HepG2 (cell line): Measurements from ENCODE around the gene C19orf18. TPM values are rescaled to one million over a fixed set of nuclear protein-coding genes. Genes with fewer than 3 reads are reported as not detected.
A peak's percentile ranks its signal among the peaks of the same experiment; 100 is the strongest.

Experiments used
- CREB3 ChIP-seq: sonication (generic); formaldehyde crosslinking; IDR thresholded peaks from 2 replicates; pipeline ENCODE4 v1.5.0; 2020; ENCODE audit warnings: missing genetic modification reagents
- DR1 ChIP-seq: sonication (generic); formaldehyde crosslinking; IDR thresholded peaks from 2 replicates; pipeline ENCODE4 v1.8.0; 2021; ENCODE audit warnings: mild to moderate bottlenecking, missing genetic modification reagents, inconsistent platforms
- ETV5 ChIP-seq: IDR thresholded peaks from 2 replicates; pipeline ENCODE4 v1.6.1; 2018; ENCODE audit warnings: missing biosample characterization, missing genetic modification reagents, inconsistent platforms, borderline replicate concordance
- FOSL2 ChIP-seq: sonication (generic); formaldehyde crosslinking; IDR thresholded peaks from 2 replicates; pipeline ENCODE4 v1.4.0; 2020; ENCODE audit warnings: missing genetic modification reagents
- FOXK1 ChIP-seq: sonication (generic); formaldehyde crosslinking; IDR thresholded peaks from 2 replicates; pipeline ENCODE4 v1.4.0; 2020; ENCODE audit warnings: low read depth, missing genetic modification reagents, borderline replicate concordance
- GPN1 ChIP-seq: sonication (generic); formaldehyde crosslinking; IDR thresholded peaks from 2 replicates; pipeline ENCODE4 v1.5.1; 2020; ENCODE audit warnings: missing genetic modification reagents, borderline replicate concordance
- HOXD1 ChIP-seq: sonication (generic); formaldehyde crosslinking; IDR thresholded peaks from 2 replicates; pipeline ENCODE4 v1.5.0; 2020; ENCODE audit warnings: missing genetic modification reagents
- KLF12 ChIP-seq: sonication (generic); formaldehyde crosslinking; IDR thresholded peaks from 2 replicates; pipeline ENCODE4 v1.4.0; 2020; ENCODE audit warnings: missing genetic modification reagents, borderline replicate concordance
- TCF12 ChIP-seq, 2 experiments: fragments of 450-650 bp in 1 of 2; sonication (generic) in 1 of 2; formaldehyde crosslinking in 1 of 2; IDR thresholded peaks; 2 replicates each; pipeline versions ENCODE4 v1.6.1 to v1.8.0; 2017 to 2022; ENCODE audit warnings: antibody characterized with exemption in 1 of 2, mild to moderate bottlenecking in 1 of 2, missing genetic modification reagents in 1 of 2, moderate library complexity in 1 of 2
- TRIM24 ChIP-seq: sonication (generic); formaldehyde crosslinking; IDR thresholded peaks from 2 replicates; pipeline ENCODE4 v1.8.0; 2022; ENCODE audit warnings: mild to moderate bottlenecking, missing genetic modification reagents
- WIZ ChIP-seq: sonication (generic); formaldehyde crosslinking; IDR thresholded peaks from 2 replicates; pipeline ENCODE4 v1.5.1; 2020; ENCODE audit warnings: mild to moderate bottlenecking, missing genetic modification reagents
- ZBTB49 ChIP-seq: sonication (generic); formaldehyde crosslinking; IDR thresholded peaks from 2 replicates; pipeline ENCODE4 v1.4.0; 2020; ENCODE audit warnings: missing genetic modification reagents, borderline replicate concordance
- ZMYM4 ChIP-seq: sonication (generic); formaldehyde crosslinking; IDR thresholded peaks from 2 replicates; pipeline ENCODE4 v1.8.1; 2023; ENCODE audit warnings: mild to moderate bottlenecking, missing genetic modification reagents
- ZNF253 ChIP-seq: sonication (generic); formaldehyde crosslinking; IDR thresholded peaks from 2 replicates; pipeline ENCODE4 v1.8.0; 2022; ENCODE audit warnings: mild to moderate bottlenecking, missing genetic modification reagents, borderline replicate concordance
- ZNF274 ChIP-seq: sonication (generic); formaldehyde crosslinking; IDR thresholded peaks from 2 replicates; pipeline ENCODE4 v1.5.1; 2020; ENCODE audit warnings: mild to moderate bottlenecking, missing genetic modification reagents
- ZNF432 ChIP-seq: sonication (generic); formaldehyde crosslinking; IDR thresholded peaks from 2 replicates; pipeline ENCODE4 v1.5.0; 2020; ENCODE audit warnings: missing genetic modification reagents, mild to moderate bottlenecking, borderline replicate concordance
- ZNF501 ChIP-seq: sonication (generic); formaldehyde crosslinking; IDR thresholded peaks from 2 replicates; pipeline ENCODE4 v1.5.1; 2020; ENCODE audit warnings: mild to moderate bottlenecking, moderate library complexity, missing genetic modification reagents
- ZNF530 ChIP-seq: sonication (generic); formaldehyde crosslinking; IDR thresholded peaks from 2 replicates; pipeline ENCODE4 v1.5.0; 2020; ENCODE audit warnings: low read depth, mild to moderate bottlenecking, missing genetic modification reagents
- ZNF589 ChIP-seq: sonication (generic); formaldehyde crosslinking; conservative IDR thresholded peaks from 2 replicates; pipeline ENCODE4 v1.8.0; 2022; ENCODE audit warnings: mild to moderate bottlenecking, moderate library complexity, missing genetic modification reagents
- ZNF598 ChIP-seq: sonication (generic); formaldehyde crosslinking; IDR thresholded peaks from 2 replicates; pipeline ENCODE4 v1.5.1; 2020; ENCODE audit warnings: mild to moderate bottlenecking, missing genetic modification reagents, borderline replicate concordance
- polyA plus RNA-seq, 8 experiments: library from polyadenylated mRNA; depleted of rRNA in 3 of 8; stranded (reverse) in 7 of 8; unstranded in 1 of 8; fragments of >200 nt; fragmentation: Illumina TruSeq in 4 of 8; extraction: Trizol in 4 of 8; gene quantifications; 2 replicates each; pipeline versions ENCODE4 v1.2.1 to v1.2.3, GENCODE V29; 2011 to 2016; ENCODE audit warnings: low read depth in 4 of 8, missing spikeins in 1 of 8, mixed read lengths in 1 of 8; ENCODE audit not compliant: insufficient read depth in 1 of 8
- total RNA-seq, 5 experiments: library from RNA; depleted of rRNA; stranded (reverse); fragments of >200 nt; fragmentation: Illumina TruSeq; extraction: Trizol; gene quantifications; 2 replicates each; pipeline ENCODE4 v1.2.3, GENCODE V29; 2016; ENCODE audit warnings: low read depth in 1 of 5
- TF ChIP-seq, protein P1 (sequence below): sonication (generic); formaldehyde crosslinking; IDR thresholded peaks from 2 replicates; pipeline ENCODE4 v1.8.0; 2022; ENCODE audit warnings: mild to moderate bottlenecking, missing genetic modification reagents, moderate library complexity

The C19orf18 gene
- total and polyA plus RNA-seq, 2 of the 13 experiments (the other 11 are each of a cell fraction or from before 2014, with no cell fraction given): 0.38 to 0.55 TPM

- peak; percentile 92 for TF ChIP-seq HOXD1
- no peak for TF ChIP-seq ZNF589
- TF ChIP-seq, protein P1, sequence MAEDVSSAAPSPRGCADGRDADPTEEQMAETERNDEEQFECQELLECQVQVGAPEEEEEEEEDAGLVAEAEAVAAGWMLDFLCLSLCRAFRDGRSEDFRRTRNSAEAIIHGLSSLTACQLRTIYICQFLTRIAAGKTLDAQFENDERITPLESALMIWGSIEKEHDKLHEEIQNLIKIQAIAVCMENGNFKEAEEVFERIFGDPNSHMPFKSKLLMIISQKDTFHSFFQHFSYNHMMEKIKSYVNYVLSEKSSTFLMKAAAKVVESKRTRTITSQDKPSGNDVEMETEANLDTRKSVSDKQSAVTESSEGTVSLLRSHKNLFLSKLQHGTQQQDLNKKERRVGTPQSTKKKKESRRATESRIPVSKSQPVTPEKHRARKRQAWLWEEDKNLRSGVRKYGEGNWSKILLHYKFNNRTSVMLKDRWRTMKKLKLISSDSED (CRISPR knock-in tag): no peak
- TF ChIP-seq FOSL2 (CRISPR knock-in tag): no peak
- TF ChIP-seq ETV5 (CRISPR knock-in tag): peak; percentile 78
- no peak for TF ChIP-seq ZNF253 (CRISPR knock-in tag)
- TF ChIP-seq ZBTB49 (CRISPR knock-in tag): no peak; the same call in 1 of the 2 replicates
- TF ChIP-seq FOXK1 (CRISPR knock-in tag): peak; percentile 73
- no peak for TF ChIP-seq TCF12 (IDR thresholded peaks at IDR 0.05)
- TF ChIP-seq TCF12 (CRISPR knock-in tag; IDR thresholded peaks at IDR 0.05): no peak
- TF ChIP-seq CREB3 (CRISPR knock-in tag): no peak; the same call in 1 of the 2 replicates
- TF ChIP-seq ZNF274 (CRISPR knock-in tag): peak; percentile 74; the same call in 1 of the 2 replicates
- no peak for TF ChIP-seq TRIM24 (CRISPR knock-in tag)
- no peak for TF ChIP-seq ZNF432 (CRISPR knock-in tag)
- TF ChIP-seq GPN1: no peak; the same call in 1 of the 2 replicates
- peak; percentile 67; the same call in 1 of the 2 replicates for TF ChIP-seq ZNF598 (CRISPR knock-in tag)
- TF ChIP-seq KLF12 (CRISPR knock-in tag): no peak
- TF ChIP-seq DR1 (CRISPR knock-in tag): no peak; the same call in 1 of the 2 replicates
- no peak; the same call in 1 of the 2 replicates for TF ChIP-seq WIZ (CRISPR knock-in tag)
- peak; percentile 94 for TF ChIP-seq ZNF501 (CRISPR knock-in tag)
- TF ChIP-seq ZMYM4 (CRISPR knock-in tag): peak; percentile 84
- TF ChIP-seq ZNF530: no peak
These were observed 28.2 kb upstream of the C19orf18 start, which contains the start of gene ZNF606 (continued) for GRCh38 chr19:58002384-58003173.
